Measurements from ENCODE around the gene GAK.
"Not testable (repeated sequence)": the region's sequence is repeated elsewhere in the genome, so short reads cannot be mapped to it uniquely, and the experiment has no call there.

The GAK gene

GRCh38 chr4:925171-925570 lies 6.9 kb downstream of the GAK start:
- no peak for DNase-seq

GRCh38 chr4:924107-925096 lies 7.7 kb downstream of the GAK start:
- DNase-seq = peak in 1 of 2 donors; percentile 27

GRCh38 chr4:921830-922331 lies 10.2 kb downstream of the GAK start:
- no peak for DNase-seq

- DNase-seq = not testable (repeated sequence)
Observed at GRCh38 chr4:919004-919680, 13.0 kb downstream of the GAK start.

- DNase-seq = not testable (repeated sequence)
Observed at GRCh38 chr4:918591-918990, 13.5 kb downstream of the GAK start.

GRCh38 chr4:917992-918391 lies 14.1 kb downstream of the GAK start:
- DNase-seq = no peak

GRCh38 chr4:917466-917865 lies 14.7 kb downstream of the GAK start:
- no peak for DNase-seq

- no peak for DNase-seq
Observed at GRCh38 chr4:915595-915994, 16.5 kb downstream of the GAK start.

GRCh38 chr4:915041-915474 lies 17.1 kb downstream of the GAK start:
- no peak for DNase-seq

GRCh38 chr4:914531-914930 lies 17.6 kb downstream of the GAK start:
- no peak for DNase-seq

- DNase-seq = no peak
Observed at GRCh38 chr4:913280-913618, 18.9 kb downstream of the GAK start.

GRCh38 chr4:912548-913279 lies 19.4 kb downstream of the GAK start:
- no peak for DNase-seq

GRCh38 chr4:911871-912490 lies 20.1 kb downstream of the GAK start:
- DNase-seq = no peak

GRCh38 chr4:911221-911751 lies 20.8 kb downstream of the GAK start:
- DNase-seq = no peak

- DNase-seq = no peak
Observed at GRCh38 chr4:910366-911091, 21.6 kb downstream of the GAK start.

GRCh38 chr4:909821-910220 lies 22.3 kb downstream of the GAK start:
- no peak for DNase-seq

GRCh38 chr4:909131-909571 lies 23.0 kb downstream of the GAK start:
- DNase-seq = no peak

- no peak for DNase-seq
Observed at GRCh38 chr4:907691-908425, 24.3 kb downstream of the GAK start.

- no peak for DNase-seq
Observed at GRCh38 chr4:907103-907400, 25.1 kb downstream of the GAK start.

GRCh38 chr4:906339-907102 lies 25.6 kb downstream of the GAK start:
- no peak for DNase-seq
